Measurements from ENCODE around the gene ID4.

Gene ID4

GRCh38 chr6:19827903-19828302, 9.3 kb upstream of the ID4 start:
- no peak overlapping the region for H3K4me3 ChIP-seq (ENCODE audit: low read length)
- DNase-seq (ENCODE audit: low read depth, low spot score): no peak

GRCh38 chr6:19830171-19830570, 7.0 kb upstream of the ID4 start:
- H3K4me3 ChIP-seq (ENCODE audit: low read length): no peak overlapping the region
- no peak for DNase-seq (ENCODE audit: low read depth, low spot score)

GRCh38 chr6:19831358-19831757, 5.8 kb upstream of the ID4 start:
- DNase-seq (ENCODE audit: low read depth, low spot score): no peak
- H3K4me3 ChIP-seq (ENCODE audit: low read length): no peak overlapping the region

- no peak for DNase-seq (ENCODE audit: low read depth, low spot score)
- no peak overlapping the region for H3K4me3 ChIP-seq (ENCODE audit: low read length)
Observed at GRCh38 chr6:19833947-19834346, 3.2 kb upstream of the ID4 start.

- H3K4me3 ChIP-seq (ENCODE audit: low read length): no peak overlapping the region
- no peak for DNase-seq (ENCODE audit: low read depth, low spot score)
Observed at GRCh38 chr6:19834858-19835257, 2.3 kb upstream of the ID4 start.

- no peak for DNase-seq (ENCODE audit: low read depth, low spot score)
Observed at GRCh38 chr6:19835605-19836004, 1.6 kb upstream of the ID4 start.

GRCh38 chr6:19837511-19838441, 606 bp downstream of the ID4 start:
- no peak for DNase-seq (ENCODE audit: low read depth, low spot score)
- H3K4me3 ChIP-seq (ENCODE audit: low read length): no peak overlapping the region

More at GRCh38 chr6:19835605-19836004, 1.6 kb upstream of the ID4 start:
- H3K4me3 ChIP-seq (ENCODE audit: low read length): no peak overlapping the region

GRCh38 chr6:19838442-19839236, 1.5 kb downstream of the ID4 start:
- H3K4me3 ChIP-seq (ENCODE audit: low read length): no peak overlapping the region
- DNase-seq (ENCODE audit: low read depth, low spot score): no peak

- no peak overlapping the region for H3K4me3 ChIP-seq (ENCODE audit: low read length)
Observed at GRCh38 chr6:19839237-19839546, 2.0 kb downstream of the ID4 start.

GRCh38 chr6:19839788-19840187, 2.6 kb downstream of the ID4 start:
- no peak for DNase-seq (ENCODE audit: low read depth, low spot score)
- no peak overlapping the region for H3K4me3 ChIP-seq (ENCODE audit: low read length)

More at GRCh38 chr6:19839237-19839546, 2.0 kb downstream of the ID4 start:
- DNase-seq (ENCODE audit: low read depth, low spot score): no peak

- no peak for DNase-seq (ENCODE audit: low read depth, low spot score)
- no peak overlapping the region for H3K4me3 ChIP-seq (ENCODE audit: low read length)
Observed at GRCh38 chr6:19841181-19841580, 4.0 kb downstream of the ID4 start.

GRCh38 chr6:19842030-19842615, 5.0 kb downstream of the ID4 start:
- DNase-seq (ENCODE audit: low read depth, low spot score): no peak
- no peak overlapping the region for H3K4me3 ChIP-seq (ENCODE audit: low read length)

GRCh38 chr6:19844689-19845088, 7.5 kb downstream of the ID4 start:
- H3K4me3 ChIP-seq (ENCODE audit: low read length): no peak overlapping the region
- no peak for DNase-seq (ENCODE audit: low read depth, low spot score)

GRCh38 chr6:19845266-19846041, 8.3 kb downstream of the ID4 start:
- DNase-seq (ENCODE audit: low read depth, low spot score): no peak
- no peak overlapping the region for H3K4me3 ChIP-seq (ENCODE audit: low read length)

GRCh38 chr6:19848465-19849029, 11.4 kb downstream of the ID4 start:
- H3K4me3 ChIP-seq (ENCODE audit: low read length): no peak overlapping the region
- no peak for DNase-seq (ENCODE audit: low read depth, low spot score)

GRCh38 chr6:19849196-19849595, 12.0 kb downstream of the ID4 start:
- no peak overlapping the region for H3K4me3 ChIP-seq (ENCODE audit: low read length)

GRCh38 chr6:19849755-19850154, 12.6 kb downstream of the ID4 start:
- DNase-seq (ENCODE audit: low read depth, low spot score): no peak
- H3K4me3 ChIP-seq (ENCODE audit: low read length): no peak overlapping the region

More at GRCh38 chr6:19849196-19849595, 12.0 kb downstream of the ID4 start:
- DNase-seq (ENCODE audit: low read depth, low spot score): no peak

- no peak for DNase-seq (ENCODE audit: low read depth, low spot score)
- no peak overlapping the region for H3K4me3 ChIP-seq (ENCODE audit: low read length)
Observed at GRCh38 chr6:19851241-19852089, 14.3 kb downstream of the ID4 start.

Data from Jurkat, Clone E6-1 (cell line).